H1 (cell line): ENCODE measurements around the gene PPP1CA. TPM values are rescaled to one million over a fixed set of nuclear protein-coding genes. Genes with fewer than 3 reads are reported as not detected.

Experiments used
- CTCF ChIA-PET: fragments of 300-600 bp; sonication (Branson Sonifier 250); formaldehyde crosslinking; loops from one replicate; lab custom pipeline; 2021; ENCODE audit not compliant: partially characterized antibody; lab: Charles Lee
- POLR2A ChIA-PET: fragments of 300-600 bp; sonication (Branson Sonifier 250); formaldehyde crosslinking; loops from one replicate; lab custom pipeline; 2021; ENCODE audit warnings: inconsistent platforms; ENCODE audit not compliant: partially characterized antibody; lab: Charles Lee
- DNase-seq, 2 experiments: peaks; one replicate each; pipeline versions ENCODE4 v3.0.0 to v3.0.0-alpha.2; 2010 to 2022; ENCODE audit warnings: low spot score in 2 of 2, low read depth in 1 of 2, mixed read lengths in 1 of 2
- FAIRE-seq: peaks from 2 replicates; lab custom pipeline; 2011; peaks lifted over from hg19 to GRCh38; lab: Jason Lieb, UNC
- H2AFZ ChIP-seq: 2 replicates; pipeline ENCODE4 v1.8.1; 2012; ENCODE audit warnings: low read length, inconsistent platforms
- H2AK5ac ChIP-seq: 2 replicates; pipeline ENCODE4 v1.6.1; 2013; ENCODE audit warnings: low read depth, low read length
- H2BK120ac ChIP-seq: replicated peaks from 2 replicates; pipeline ENCODE3; 2013; ENCODE audit warnings: low read depth, low read length, inconsistent platforms
- H2BK12ac ChIP-seq: 2 replicates; pipeline ENCODE4 v1.6.1; 2013; ENCODE audit warnings: low read depth, low read length
- H2BK15ac ChIP-seq: 2 replicates; pipeline ENCODE4 v1.6.1; 2013; ENCODE audit warnings: low read length
- H2BK20ac ChIP-seq: 2 replicates; pipeline ENCODE4 v1.6.1; 2013; ENCODE audit warnings: low read length
- H2BK5ac ChIP-seq: 2 replicates; pipeline ENCODE4 v1.6.1; 2013; ENCODE audit warnings: low read depth, low read length
- H3K14ac ChIP-seq: 2 replicates; pipeline ENCODE4 v1.6.1; 2013; ENCODE audit warnings: inconsistent platforms; ENCODE audit not compliant: insufficient read length
- H3K18ac ChIP-seq: 2 replicates; pipeline ENCODE4 v1.6.1; 2013; ENCODE audit warnings: low read length; ENCODE audit errors: extremely low read depth
- H3K23ac ChIP-seq: 2 replicates; pipeline ENCODE4 v1.6.1; 2013; ENCODE audit warnings: inconsistent platforms; ENCODE audit not compliant: insufficient read length
- H3K23me2 ChIP-seq: 2 replicates; pipeline ENCODE4 v1.6.1; 2013; ENCODE audit warnings: low read depth, low read length
- H3K27ac ChIP-seq: 2 replicates; pipeline ENCODE4 v1.6.1; 2011; ENCODE audit warnings: low read depth, low read length, inconsistent platforms
- H3K27me3 ChIP-seq, 4 experiments: replicated peaks in 1 of 4; 1 replicate in 1 of 4; 2 replicates in 3 of 4; pipeline versions ENCODE4 v1.6.1 to v1.8.1; 2011 to 2013; ENCODE audit warnings: low read length in 3 of 4, mild to moderate bottlenecking in 3 of 4, inconsistent platforms in 2 of 4, mixed read lengths in 2 of 4, moderate library complexity in 1 of 4; ENCODE audit not compliant: control insufficient read depth in 3 of 4, insufficient read depth in 3 of 4; ENCODE audit errors: extremely low read depth in 1 of 4
- H3K36me3 ChIP-seq, 4 experiments: 2 replicates each; pipeline versions ENCODE4 v1.6.1 to v1.8.1; 2011 to 2013; ENCODE audit warnings: mild to moderate bottlenecking in 4 of 4, low read length in 3 of 4, moderate library complexity in 2 of 4, control low read depth in 1 of 4, inconsistent platforms in 1 of 4; ENCODE audit not compliant: insufficient read depth in 4 of 4, control insufficient read depth in 2 of 4
- H3K4ac ChIP-seq: replicated peaks from 2 replicates; pipeline ENCODE3; 2013; ENCODE audit warnings: low read length, low read depth, mixed read lengths, inconsistent platforms; ENCODE audit not compliant: insufficient read length
- H3K4me1 ChIP-seq, 4 experiments: replicated peaks in 1 of 4; 1 replicate in 1 of 4; 2 replicates in 3 of 4; pipeline versions ENCODE4 v1.6.1 to v1.8.1; 2011 to 2013; ENCODE audit warnings: low read length in 3 of 4, inconsistent platforms in 2 of 4, mixed read lengths in 1 of 4; ENCODE audit not compliant: insufficient read depth in 4 of 4, control insufficient read depth in 3 of 4
- H3K4me2 ChIP-seq, 2 experiments: 2 replicates each; pipeline versions ENCODE4 v1.6.1 to v1.8.1; 2011 to 2013; ENCODE audit warnings: low read depth in 2 of 2, low read length in 2 of 2, control low read depth in 1 of 2, inconsistent platforms in 1 of 2, mild to moderate bottlenecking in 1 of 2; ENCODE audit not compliant: insufficient read depth in 1 of 2
- H3K4me3 ChIP-seq, 4 experiments: fragments of 200-600, 300-600 bp in 1 of 4; sonication (generic), shearing (Covaris generic), sonication (Bioruptor Twin) in 1 of 4; 2 replicates each; pipeline versions ENCODE4 v1.5.1 to v1.8.1; 2011 to 2016; ENCODE audit warnings: low read length in 4 of 4, low read depth in 3 of 4, control low read depth in 2 of 4, inconsistent platforms in 2 of 4, mild to moderate bottlenecking in 2 of 4, mixed read lengths in 1 of 4, moderate library complexity in 1 of 4; ENCODE audit not compliant: insufficient read depth in 2 of 4; ENCODE audit errors: extremely low read depth in 1 of 4
- H3K56ac ChIP-seq: replicated peaks from 2 replicates; pipeline ENCODE3; 2013; ENCODE audit warnings: low read depth, mild to moderate bottlenecking, mixed read lengths, low read length, inconsistent platforms; ENCODE audit not compliant: insufficient read length
- H3K79me1 ChIP-seq: 2 replicates; pipeline ENCODE4 v1.6.1; 2013; ENCODE audit warnings: low read depth, low read length, control low read depth
- H3K79me2 ChIP-seq, 2 experiments: 2 replicates each; pipeline versions ENCODE4 v1.6.1 to v1.8.1; 2012 to 2013; ENCODE audit warnings: low read length in 2 of 2, mild to moderate bottlenecking in 2 of 2, inconsistent platforms in 1 of 2; ENCODE audit not compliant: insufficient read depth in 2 of 2, control insufficient read depth in 1 of 2
- H3K9ac ChIP-seq, 4 experiments: replicated peaks in 1 of 4; 1 replicate in 1 of 4; 2 replicates in 3 of 4; pipeline versions ENCODE4 v1.6.1 to v1.8.1; 2011 to 2013; ENCODE audit warnings: low read depth in 3 of 4, low read length in 3 of 4, control low read depth in 2 of 4, mild to moderate bottlenecking in 2 of 4, moderate library complexity in 2 of 4, inconsistent platforms in 1 of 4; ENCODE audit errors: extremely low read depth in 1 of 4
- H3K9me3 ChIP-seq, 2 experiments: 2 replicates each; pipeline versions ENCODE4 v1.6.1 to v1.8.1; 2012 to 2013; ENCODE audit warnings: mild to moderate bottlenecking in 2 of 2, moderate library complexity in 2 of 2, control low read depth in 1 of 2, inconsistent platforms in 1 of 2, low read depth in 1 of 2, low read length in 1 of 2, mixed read lengths in 1 of 2; ENCODE audit not compliant: insufficient read depth in 2 of 2
- H4K20me1 ChIP-seq, 2 experiments: replicated peaks in 1 of 2; 2 replicates each; pipeline versions ENCODE3 to v1.8.1; 2011 to 2013; ENCODE audit warnings: inconsistent platforms in 2 of 2, low read length in 2 of 2, mild to moderate bottlenecking in 1 of 2; ENCODE audit not compliant: insufficient read depth in 2 of 2, control insufficient read depth in 1 of 2
- H4K5ac ChIP-seq: 2 replicates; pipeline ENCODE4 v1.6.1; 2013; ENCODE audit warnings: low read length, low read depth, mixed read lengths, inconsistent platforms; ENCODE audit not compliant: insufficient read length
- H4K8ac ChIP-seq: 2 replicates; pipeline ENCODE4 v1.8.0; 2013; ENCODE audit warnings: mild to moderate bottlenecking, moderate library complexity, low read length, inconsistent platforms; ENCODE audit not compliant: insufficient read depth; ENCODE audit errors: extremely low read depth
- H4K91ac ChIP-seq: replicated peaks from 2 replicates; pipeline ENCODE3; 2013; ENCODE audit warnings: low read length, mixed read lengths, inconsistent platforms; ENCODE audit not compliant: insufficient read length
- CBX8 ChIP-seq: fragments of 300-800, 300-1000 bp; sonication (generic); IDR thresholded peaks from 2 replicates; pipeline ENCODE4 v1.7.1; 2016; ENCODE audit warnings: low read depth, low read length, borderline replicate concordance
- WGBS, 2 experiments: shearing (Covaris generic) in 1 of 2; methylation state at CpG; one replicate each; pipeline versions ENCODE4 v1.1.6 to v1.1.7; 2013 to 2015; ENCODE audit warnings: low lambda C conversion rate in 2 of 2, mixed read lengths in 2 of 2, inconsistent platforms in 1 of 2, low coverage in 1 of 2, missing lambda C conversion rate in 1 of 2; ENCODE audit not compliant: insufficient replicate concordance in 2 of 2, insufficient coverage in 1 of 2, insufficient read length in 1 of 2; ENCODE audit errors: extremely low coverage in 1 of 2, missing lambda C conversion rate in 1 of 2; 5-methylcytosine and 5-hydroxymethylcytosine counted together
- polyA plus RNA-seq, 7 experiments: library from polyadenylated mRNA; depleted of rRNA in 3 of 7; stranded (reverse) in 5 of 7; unstranded in 2 of 7; fragments of >200 nt in 5 of 7; fragments of 200-250 nt in 2 of 7; gene quantifications; 1 replicate in 5 of 7; 2 replicates in 1 of 7; 4 replicates in 1 of 7; pipeline versions ENCODE4 v1.2.1 to v1.2.3, GENCODE V29; 2011 to 2013; ENCODE audit warnings: missing spikeins in 2 of 7, mixed read lengths in 2 of 7
- total RNA-seq: library from RNA; stranded (reverse); fragmentation: NEBNext Ultra II Directional; extraction: Animal tissue kit (Norgen Biotek cat#: 25700); gene quantifications from 2 replicates; pipeline ENCODE4 v1.2.1, GENCODE V29; 2021

PPP1CA gene
- total and polyA plus RNA-seq, 2 of the 8 experiments (the other 6 are each of a cell fraction or from before 2014, with no cell fraction given), result 198 to 359 TPM

DNA sequence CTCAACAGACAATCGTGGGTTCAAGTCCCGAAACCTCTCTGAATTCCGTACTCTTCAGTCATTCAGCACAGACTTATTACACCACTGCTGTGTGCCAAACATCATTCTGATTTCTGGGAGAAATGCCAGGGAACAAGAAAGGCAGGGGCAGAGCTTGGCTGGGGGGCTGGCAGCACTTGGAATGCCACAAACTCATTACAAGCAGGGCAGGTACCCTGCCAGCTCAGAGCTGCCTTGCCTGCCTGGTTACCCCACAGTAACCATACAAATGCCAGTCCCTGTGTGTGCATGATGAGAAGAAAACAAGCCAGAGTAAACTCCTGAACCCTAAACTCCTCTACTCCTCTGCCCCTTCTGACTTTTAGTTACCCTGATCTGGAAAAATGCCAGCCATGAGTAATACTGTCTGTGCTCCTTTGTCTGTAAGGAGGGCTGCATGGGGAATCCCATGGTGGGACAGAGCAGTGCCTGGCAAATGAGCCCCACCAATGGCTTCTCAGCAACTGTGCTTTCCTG lies 16.7 kb downstream of the PPP1CA start:
- Histone ChIP-seq H3K36me3 (no peaks in the 10 kb centered on the region), H3K9me3 (no peaks in the 10 kb centered on the region), H2BK12ac (no peak overlapping the region), H4K20me1 (peaks cover 0 to 2% of the 10 kb centered on the region in 2 experiments), H2AFZ (no peak overlapping the region), H3K27ac (no peak overlapping the region), H3K79me1 (no peaks in the 10 kb centered on the region), H4K8ac (no peak overlapping the region), H3K4me2 (no peak overlapping the region), H2BK15ac (0 out of 2 replicates have a peak overlapping the region, but pooled peaks have one; percentile 16), H4K5ac (no peak overlapping the region), H3K23ac (no peak overlapping the region), H3K79me2 (no peaks in the 10 kb centered on the region), H4K91ac (no peak overlapping the region), H3K18ac (no peak overlapping the region), H2BK120ac (no peak overlapping the region), H2BK5ac (no peak overlapping the region), H3K4ac (no peak overlapping the region), H3K27me3 (peaks cover 0 to 11% (median 6%) of the 10 kb centered on the region in 4 experiments; a peak in 4 of 7 replicates), H2BK20ac (no peak overlapping the region), H3K14ac (no peak overlapping the region), H3K4me3 (no peak overlapping the region), H3K4me1 (peaks cover 0 to 4% (median 3%) of the 10 kb centered on the region in 4 experiments; a peak in 3 of 7 replicates), H2AK5ac (no peak overlapping the region), H3K56ac (no peak overlapping the region), H3K23me2 (no peaks in the 10 kb centered on the region), H3K9ac (no peak overlapping the region)
- ChIA-PET POLR2A (interaction anchor here (1.0 kb wide), 1 partner anchor 24 kb away, joined by 3 read pairs; no protein-coding TSS in a partner anchor), CTCF (interaction anchor here (1.4 to 34.8 kb wide), 6 partner anchors 12 to 123 kb away, joined by 4 to 1305 read pairs (median 22); partner anchors contain the start of genes CLCF1, POLD4 and SSH3)
- TF ChIP-seq CBX8, result no peak
- FAIRE-seq (no peak), DNase-seq (no peak)
- WGBS, 2 experiments, result 86% methylated on average over 3 of the region's 3 CpGs; no CpG with 5 or more reads in 1 of the 2 experiments
